Activated naive CD4-positive, alpha-beta T cell (primary cell): ENCODE measurements around the gene RASSF5.

Experiments
- DNase-seq, 4 experiments: peaks; one replicate each; lab custom pipeline; 2025; lab: John Stamatoyannopoulos, UW

Gene RASSF5

DNA sequence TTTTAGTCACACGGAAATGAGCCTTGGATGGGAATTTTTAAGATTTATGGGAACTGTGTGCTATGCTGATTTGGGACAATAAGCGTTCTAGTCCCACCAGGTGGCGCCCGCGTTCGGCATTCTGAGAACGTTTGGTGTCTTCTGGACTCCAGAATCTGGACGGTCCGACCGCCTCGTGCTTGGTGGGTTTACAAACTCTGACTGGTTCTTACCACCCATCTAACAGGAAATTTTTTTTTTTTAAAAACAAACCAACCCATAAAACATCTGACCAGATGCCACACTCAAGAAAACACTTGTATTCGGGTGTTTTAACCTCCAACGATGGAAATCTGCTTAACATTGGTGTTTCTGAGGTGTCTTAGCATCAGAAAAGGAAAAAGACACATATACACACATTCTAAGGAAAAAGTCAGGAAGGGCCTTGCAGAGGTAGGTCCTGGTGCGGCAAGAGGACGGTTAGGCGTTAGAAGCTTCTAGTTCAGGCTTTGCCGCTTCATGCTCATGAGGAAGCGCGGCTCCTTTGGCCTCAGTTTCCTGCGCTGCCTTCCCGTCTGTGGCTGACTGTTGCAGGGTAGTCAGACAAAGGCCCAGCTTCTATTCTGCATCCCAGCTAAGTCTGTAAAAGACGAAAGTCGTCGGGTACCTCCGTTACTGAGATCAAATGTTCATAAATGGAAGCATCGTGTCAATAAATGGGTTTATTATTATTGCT lies 127.2 kb downstream of the RASSF5 start:
- peak; percentile 27 to 61 (median 52) for DNase-seq

DNA sequence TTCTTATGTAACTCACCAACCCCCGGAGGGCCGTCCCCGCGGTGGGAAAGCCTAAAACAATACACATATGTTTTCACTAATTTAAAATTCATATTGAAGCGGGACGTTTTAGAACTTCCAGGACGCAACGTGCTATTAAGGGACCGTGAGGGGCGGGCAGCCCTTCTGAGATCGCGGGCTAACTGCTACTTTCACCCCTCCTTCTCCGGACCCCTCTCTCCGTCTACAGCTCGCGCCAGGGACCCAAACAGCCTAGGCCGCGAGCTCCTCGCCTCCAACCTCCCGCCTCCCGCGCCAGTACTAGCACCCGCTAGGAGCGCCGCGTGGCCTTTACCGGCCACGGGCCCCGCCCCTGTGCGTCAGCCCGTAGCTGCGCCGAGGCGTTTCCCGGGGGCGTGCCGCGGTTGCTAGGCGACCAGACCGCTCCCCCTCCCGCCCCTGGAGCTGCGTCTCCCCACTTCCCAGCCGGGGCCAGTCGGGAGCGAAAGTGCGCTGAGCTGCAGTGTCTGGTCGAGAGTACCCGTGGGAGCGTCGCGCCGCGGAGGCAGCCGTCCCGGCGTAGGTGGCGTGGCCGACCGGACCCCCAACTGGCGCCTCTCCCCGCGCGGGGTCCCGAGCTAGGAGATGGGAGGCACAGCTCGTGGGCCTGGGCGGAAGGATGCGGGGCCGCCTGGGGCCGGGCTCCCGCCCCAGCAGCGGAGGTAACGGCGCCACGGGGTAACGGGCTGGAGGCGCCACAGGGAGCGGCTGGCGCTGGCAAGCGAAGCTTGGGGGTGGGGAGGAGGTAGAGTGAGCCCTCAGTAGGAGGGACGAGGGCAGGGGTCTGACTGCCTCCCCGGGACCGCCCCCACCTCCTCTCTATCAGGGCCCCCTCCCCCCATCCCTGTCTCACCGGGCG lies 128.0 kb downstream of the RASSF5 start, which contains the start of gene DYRK3:
TSS of gene DYRK3 (plus strand) at position 457 of the 898 bp plus-strand sequence. CDS start at position 625, 168 bp downstream.
- DNase-seq = peak; percentile 60 to 81 (median 66)

DNA sequence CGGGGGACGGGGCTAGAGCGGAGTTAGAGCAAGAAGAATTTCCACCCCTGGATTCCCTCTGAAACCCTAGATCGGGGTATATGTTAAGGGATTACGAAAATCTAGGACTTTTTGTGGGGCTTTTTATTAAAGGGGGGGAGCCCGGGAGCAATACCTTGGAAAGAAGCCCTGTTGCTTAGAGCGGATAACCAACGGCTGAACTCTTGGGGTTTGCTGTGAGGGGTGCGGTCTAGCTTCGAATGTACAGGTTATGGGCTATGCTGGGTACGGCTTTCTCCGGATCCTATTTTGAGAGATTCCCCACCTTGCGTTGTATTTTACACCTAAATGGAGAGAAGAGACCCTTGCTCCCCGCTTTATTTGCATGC lies 128.6 kb downstream of the RASSF5 start:
- no peak for DNase-seq

DNA sequence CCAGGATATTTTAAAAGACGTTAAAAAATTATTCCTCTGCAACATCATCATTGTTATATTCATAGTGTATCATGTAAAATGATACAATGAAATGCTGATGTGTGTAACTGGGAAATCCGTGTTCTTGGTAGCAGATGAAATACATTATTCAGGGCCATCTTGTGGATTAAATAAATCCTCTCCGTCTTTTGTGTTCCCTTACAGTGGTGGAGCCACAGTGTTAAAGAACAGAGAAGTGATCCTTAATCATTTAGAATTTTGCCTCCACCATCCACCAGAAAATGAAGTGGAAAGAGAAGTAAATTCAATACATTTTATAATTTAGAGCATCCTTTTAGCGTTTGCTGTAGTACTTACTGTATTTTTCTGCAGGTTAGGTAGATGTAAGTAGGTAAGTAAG lies 129.3 kb downstream of the RASSF5 start:
- DNase-seq = no peak

DNA sequence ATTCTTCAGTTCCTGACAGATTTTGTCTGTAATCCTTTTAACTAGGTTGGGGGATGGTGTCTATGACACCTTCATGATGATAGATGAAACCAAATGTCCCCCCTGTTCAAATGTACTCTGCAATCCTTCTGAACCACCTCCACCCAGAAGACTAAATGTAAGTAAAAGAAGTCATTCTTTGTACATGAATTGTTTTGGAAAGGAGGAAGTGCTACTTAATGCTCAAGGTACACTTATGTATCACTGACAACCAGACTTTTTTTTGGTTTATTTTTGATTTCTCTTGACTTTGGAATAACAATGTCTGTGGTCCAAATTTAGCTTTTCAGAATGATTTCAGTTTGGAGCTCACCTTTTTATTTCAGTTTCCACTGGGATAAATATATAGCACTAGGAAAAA lies 130.3 kb downstream of the RASSF5 start:
- no peak for DNase-seq
